Keratinocyte (primary cell): ENCODE data around the gene SYVN1.

ENCODE experiments used
- CTCF ChIP-seq, 3 experiments: IDR thresholded peaks in 1 of 3; conservative IDR thresholded peaks in 1 of 3; optimal IDR thresholded peaks in 1 of 3; 2 replicates in 2 of 3; 3 replicates in 1 of 3; pipeline versions ENCODE3 to v1.5.1; 2011; ENCODE audit warnings: low read length in 3 of 3, mild to moderate bottlenecking in 3 of 3, moderate library complexity in 2 of 3, control low read depth in 1 of 3, inconsistent platforms in 1 of 3; ENCODE audit not compliant: insufficient read depth in 2 of 3; ENCODE audit errors: extremely low read depth in 1 of 3
- EZH2 ChIP-seq: IDR thresholded peaks from one replicate; pipeline ENCODE4 v1.6.1; 2012; ENCODE audit warnings: inconsistent platforms, mild to moderate bottlenecking, low read length, moderate library complexity

GRCh38 chr11:65107751-65108468 is 26.4 kb downstream of the SYVN1 start:
- TF ChIP-seq EZH2 = no peak
- TF ChIP-seq CTCF (optimal IDR thresholded peaks at IDR 0.05 in 1 of 3, IDR thresholded peaks at IDR 0.05 in 1 of 3, conservative IDR thresholded peaks at IDR 0.05 in 1 of 3; ENCODE audit: extremely low read depth in 1 of 3, insufficient read depth in 2 of 3, low read length in 3 of 3) = no peak
